Measurements from ENCODE around the gene CACNA2D3.
"Not testable (repeated sequence)": the region's sequence is repeated elsewhere in the genome, so short reads cannot be mapped to it uniquely, and the experiment has no call there.

Gene CACNA2D3

GRCh38 chr3:54970895-54971294 is 848.5 kb downstream of the CACNA2D3 start:
- Histone ChIP-seq H3K27ac (ENCODE audit: low read depth, low read length) (no peak overlapping the region), H3K36me3 (ENCODE audit: control insufficient read depth, insufficient read depth, low read length) (no peaks in the 10 kb centered on the region), H3K27me3 (ENCODE audit: control insufficient read depth, insufficient read depth, low read length) (no peaks in the 10 kb centered on the region), H3K4me3 (ENCODE audit: low read depth, low read length) (no peak overlapping the region), H3K4me1 (ENCODE audit: control insufficient read depth, insufficient read depth, low read length) (peaks cover 10% of the 10 kb centered on the region), H3K9ac (ENCODE audit: low read depth, low read length) (no peak overlapping the region), H3K9me3 (ENCODE audit: control insufficient read depth, insufficient read depth, low read length) (no peaks in the 10 kb centered on the region)

GRCh38 chr3:54977439-54977838 is 855.1 kb downstream of the CACNA2D3 start:
- H3K4me3 ChIP-seq (ENCODE audit: low read depth, low read length), result no peak overlapping the region
- no peaks in the 10 kb centered on the region for H3K4me1 ChIP-seq (ENCODE audit: control insufficient read depth, insufficient read depth, low read length)
- H3K9ac ChIP-seq (ENCODE audit: low read depth, low read length), result no peak overlapping the region
- no peaks in the 10 kb centered on the region for H3K27me3 ChIP-seq (ENCODE audit: control insufficient read depth, insufficient read depth, low read length)
- H3K27ac ChIP-seq (ENCODE audit: low read depth, low read length), result no peak overlapping the region
- no peaks in the 10 kb centered on the region for H3K36me3 ChIP-seq (ENCODE audit: control insufficient read depth, insufficient read depth, low read length)
- no peaks in the 10 kb centered on the region for H3K9me3 ChIP-seq (ENCODE audit: control insufficient read depth, insufficient read depth, low read length)

GRCh38 chr3:54977946-54978345 is 855.6 kb downstream of the CACNA2D3 start:
- H3K9ac ChIP-seq (ENCODE audit: low read depth, low read length); H3K27me3 ChIP-seq (ENCODE audit: control insufficient read depth, insufficient read depth, low read length); H3K4me3 ChIP-seq (ENCODE audit: low read depth, low read length); H3K36me3 ChIP-seq (ENCODE audit: control insufficient read depth, insufficient read depth, low read length); H3K4me1 ChIP-seq (ENCODE audit: control insufficient read depth, insufficient read depth, low read length); H3K27ac ChIP-seq (ENCODE audit: low read depth, low read length); H3K9me3 ChIP-seq (ENCODE audit: control insufficient read depth, insufficient read depth, low read length): not testable (repeated sequence)

GRCh38 chr3:54982807-54983206 is 860.5 kb downstream of the CACNA2D3 start:
- Histone ChIP-seq H3K27ac (ENCODE audit: low read depth, low read length) (no peak overlapping the region), H3K36me3 (ENCODE audit: control insufficient read depth, insufficient read depth, low read length) (no peaks in the 10 kb centered on the region), H3K9ac (ENCODE audit: low read depth, low read length) (no peak overlapping the region), H3K4me1 (ENCODE audit: control insufficient read depth, insufficient read depth, low read length) (peaks cover 12% of the 10 kb centered on the region), H3K27me3 (ENCODE audit: control insufficient read depth, insufficient read depth, low read length) (no peaks in the 10 kb centered on the region), H3K9me3 (ENCODE audit: control insufficient read depth, insufficient read depth, low read length) (no peaks in the 10 kb centered on the region), H3K4me3 (ENCODE audit: low read depth, low read length) (no peak overlapping the region)

- Histone ChIP-seq H3K36me3 (ENCODE audit: control insufficient read depth, insufficient read depth, low read length) (no peaks in the 10 kb centered on the region), H3K9me3 (ENCODE audit: control insufficient read depth, insufficient read depth, low read length) (no peaks in the 10 kb centered on the region), H3K4me3 (ENCODE audit: low read depth, low read length) (no peak overlapping the region), H3K27ac (ENCODE audit: low read depth, low read length) (no peak overlapping the region), H3K27me3 (ENCODE audit: control insufficient read depth, insufficient read depth, low read length) (no peaks in the 10 kb centered on the region), H3K9ac (ENCODE audit: low read depth, low read length) (no peak overlapping the region), H3K4me1 (ENCODE audit: control insufficient read depth, insufficient read depth, low read length) (peaks cover 18% of the 10 kb centered on the region)
Measured at GRCh38 chr3:54983266-54984099, 861.1 kb downstream of the CACNA2D3 start.

GRCh38 chr3:54985856-54986255 is 863.5 kb downstream of the CACNA2D3 start:
- Histone ChIP-seq H3K4me3 (ENCODE audit: low read depth, low read length) (no peak overlapping the region), H3K9me3 (ENCODE audit: control insufficient read depth, insufficient read depth, low read length) (no peaks in the 10 kb centered on the region), H3K27me3 (ENCODE audit: control insufficient read depth, insufficient read depth, low read length) (no peaks in the 10 kb centered on the region), H3K27ac (ENCODE audit: low read depth, low read length) (no peak overlapping the region), H3K9ac (ENCODE audit: low read depth, low read length) (no peak overlapping the region), H3K36me3 (ENCODE audit: control insufficient read depth, insufficient read depth, low read length) (no peaks in the 10 kb centered on the region), H3K4me1 (ENCODE audit: control insufficient read depth, insufficient read depth, low read length) (peaks cover 18% of the 10 kb centered on the region)

- Histone ChIP-seq H3K9me3 (ENCODE audit: control insufficient read depth, insufficient read depth, low read length) (no peaks in the 10 kb centered on the region), H3K4me3 (ENCODE audit: low read depth, low read length) (no peak overlapping the region), H3K9ac (ENCODE audit: low read depth, low read length) (no peak overlapping the region), H3K27me3 (ENCODE audit: control insufficient read depth, insufficient read depth, low read length) (no peaks in the 10 kb centered on the region), H3K27ac (ENCODE audit: low read depth, low read length) (no peak overlapping the region), H3K36me3 (ENCODE audit: control insufficient read depth, insufficient read depth, low read length) (no peaks in the 10 kb centered on the region), H3K4me1 (ENCODE audit: control insufficient read depth, insufficient read depth, low read length) (peaks cover 18% of the 10 kb centered on the region)
Measured at GRCh38 chr3:54986294-54986693, 863.9 kb downstream of the CACNA2D3 start.

GRCh38 chr3:54987719-54988118 is 865.4 kb downstream of the CACNA2D3 start:
- Histone ChIP-seq H3K4me1 (ENCODE audit: control insufficient read depth, insufficient read depth, low read length) (peaks cover 18% of the 10 kb centered on the region), H3K9ac (ENCODE audit: low read depth, low read length) (no peak overlapping the region), H3K27ac (ENCODE audit: low read depth, low read length) (no peak overlapping the region), H3K27me3 (ENCODE audit: control insufficient read depth, insufficient read depth, low read length) (no peaks in the 10 kb centered on the region), H3K4me3 (ENCODE audit: low read depth, low read length) (no peak overlapping the region), H3K9me3 (ENCODE audit: control insufficient read depth, insufficient read depth, low read length) (no peaks in the 10 kb centered on the region), H3K36me3 (ENCODE audit: control insufficient read depth, insufficient read depth, low read length) (no peaks in the 10 kb centered on the region)

GRCh38 chr3:54988302-54988837 is 866.0 kb downstream of the CACNA2D3 start:
- Histone ChIP-seq H3K4me3 (ENCODE audit: low read depth, low read length) (no peak overlapping the region), H3K4me1 (ENCODE audit: control insufficient read depth, insufficient read depth, low read length) (peaks cover 18% of the 10 kb centered on the region), H3K27me3 (ENCODE audit: control insufficient read depth, insufficient read depth, low read length) (no peaks in the 10 kb centered on the region), H3K9ac (ENCODE audit: low read depth, low read length) (no peak overlapping the region), H3K36me3 (ENCODE audit: control insufficient read depth, insufficient read depth, low read length) (no peaks in the 10 kb centered on the region), H3K9me3 (ENCODE audit: control insufficient read depth, insufficient read depth, low read length) (no peaks in the 10 kb centered on the region), H3K27ac (ENCODE audit: low read depth, low read length) (no peak overlapping the region)

- no peak overlapping the region for H3K9ac ChIP-seq (ENCODE audit: low read depth, low read length)
- H3K27ac ChIP-seq (ENCODE audit: low read depth, low read length), result no peak overlapping the region
Measured at GRCh38 chr3:54988838-54989630, 866.7 kb downstream of the CACNA2D3 start.

GRCh38 chr3:54994111-54994513 is 871.8 kb downstream of the CACNA2D3 start:
- Histone ChIP-seq H3K4me1 (ENCODE audit: control insufficient read depth, insufficient read depth, low read length) (peaks cover 3% of the 10 kb centered on the region), H3K36me3 (ENCODE audit: control insufficient read depth, insufficient read depth, low read length) (no peaks in the 10 kb centered on the region), H3K9me3 (ENCODE audit: control insufficient read depth, insufficient read depth, low read length) (no peaks in the 10 kb centered on the region), H3K27ac (ENCODE audit: low read depth, low read length) (no peak overlapping the region), H3K9ac (ENCODE audit: low read depth, low read length) (no peak overlapping the region), H3K4me3 (ENCODE audit: low read depth, low read length) (no peak overlapping the region), H3K27me3 (ENCODE audit: control insufficient read depth, insufficient read depth, low read length) (no peaks in the 10 kb centered on the region)

More at GRCh38 chr3:54988838-54989630, 866.7 kb downstream of the CACNA2D3 start:
- Histone ChIP-seq H3K4me3 (ENCODE audit: low read depth, low read length) (no peak overlapping the region), H3K27me3 (ENCODE audit: control insufficient read depth, insufficient read depth, low read length) (no peaks in the 10 kb centered on the region), H3K4me1 (ENCODE audit: control insufficient read depth, insufficient read depth, low read length) (peaks cover 13% of the 10 kb centered on the region), H3K36me3 (ENCODE audit: control insufficient read depth, insufficient read depth, low read length) (no peaks in the 10 kb centered on the region), H3K9me3 (ENCODE audit: control insufficient read depth, insufficient read depth, low read length) (no peaks in the 10 kb centered on the region)
